Spleen (tissue), 7 donors: ENCODE measurements around the gene GRIK2.

Source experiments
- POLR2AphosphoS5 ChIP-seq, 3 donors: sonication (generic); formaldehyde crosslinking; IDR thresholded peaks; one replicate each; pipeline ENCODE4 v1.5.1; 2017; ENCODE audit warnings: antibody characterized with exemption in 3 of 3
- TF ChIP-seq, protein P1 (sequence below), 11 experiments: fragments of 200-600 bp in 7 of 11; fragments of 450-650 bp in 4 of 11; sonication (generic) in 4 of 11; IDR thresholded peaks in 8 of 11; conservative IDR thresholded peaks in 3 of 11; 1 replicate in 7 of 11; 2 replicates in 4 of 11; pipeline versions ENCODE4 v1.4.0 to v1.8.0; 2016 to 2021; ENCODE audit warnings: antibody characterized with exemption in 11 of 11, inconsistent platforms in 4 of 11, mild to moderate bottlenecking in 1 of 11
- donor health status: DM: no; HTN: no; CAD: no; lungs with moderate emphysema.
- donor health status: DM: no; HTN: no; CAD: no.
- donor health status: DM: no; HTN: no; CAD: no.

DNA sequence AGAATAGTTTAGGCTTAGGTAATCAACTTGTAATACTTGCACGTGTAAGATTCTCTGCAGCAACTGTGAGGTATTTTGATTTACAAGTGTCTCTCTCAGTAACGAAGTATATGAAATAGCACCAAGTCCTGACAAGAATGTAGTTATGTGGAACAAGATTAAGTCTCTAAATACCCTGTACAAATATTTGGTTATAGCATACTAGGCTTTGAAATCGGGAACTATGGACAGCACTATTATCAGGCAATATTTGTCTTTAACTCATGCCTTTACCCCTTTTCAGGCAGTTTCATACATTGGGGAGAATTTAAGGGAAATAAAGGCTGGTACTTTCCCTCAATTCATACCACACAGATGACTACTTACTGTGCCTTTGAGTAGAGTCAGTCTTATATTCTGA lies 93.2 kb downstream of the GRIK2 start:
- TF ChIP-seq, protein P1, sequence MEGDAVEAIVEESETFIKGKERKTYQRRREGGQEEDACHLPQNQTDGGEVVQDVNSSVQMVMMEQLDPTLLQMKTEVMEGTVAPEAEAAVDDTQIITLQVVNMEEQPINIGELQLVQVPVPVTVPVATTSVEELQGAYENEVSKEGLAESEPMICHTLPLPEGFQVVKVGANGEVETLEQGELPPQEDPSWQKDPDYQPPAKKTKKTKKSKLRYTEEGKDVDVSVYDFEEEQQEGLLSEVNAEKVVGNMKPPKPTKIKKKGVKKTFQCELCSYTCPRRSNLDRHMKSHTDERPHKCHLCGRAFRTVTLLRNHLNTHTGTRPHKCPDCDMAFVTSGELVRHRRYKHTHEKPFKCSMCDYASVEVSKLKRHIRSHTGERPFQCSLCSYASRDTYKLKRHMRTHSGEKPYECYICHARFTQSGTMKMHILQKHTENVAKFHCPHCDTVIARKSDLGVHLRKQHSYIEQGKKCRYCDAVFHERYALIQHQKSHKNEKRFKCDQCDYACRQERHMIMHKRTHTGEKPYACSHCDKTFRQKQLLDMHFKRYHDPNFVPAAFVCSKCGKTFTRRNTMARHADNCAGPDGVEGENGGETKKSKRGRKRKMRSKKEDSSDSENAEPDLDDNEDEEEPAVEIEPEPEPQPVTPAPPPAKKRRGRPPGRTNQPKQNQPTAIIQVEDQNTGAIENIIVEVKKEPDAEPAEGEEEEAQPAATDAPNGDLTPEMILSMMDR (IDR thresholded peaks at IDR 0.05 in 8 of 11, conservative IDR thresholded peaks at IDR 0.05 in 3 of 11), result no peak
- no peak for TF ChIP-seq POLR2AphosphoS5 (IDR thresholded peaks at IDR 0.05)
